SK-N-SH (cell line): ENCODE measurements around the gene MEIG1. TPM values are rescaled to one million over a fixed set of nuclear protein-coding genes. Genes with fewer than 3 reads are reported as not detected.

Experiments
- CTCF ChIA-PET: fragments of 300-600, 350-600 bp; formaldehyde crosslinking; extraction: SDS; loops from one replicate; lab custom pipeline; 2021; lab: Yijun Ruan, JAX
- POLR2A ChIA-PET: fragments of 350-600 bp; sonication (Branson Sonifier 250); formaldehyde crosslinking; extraction: SDS; loops from one replicate; lab custom pipeline; 2020; ENCODE audit warnings: antibody characterized with exemption, inconsistent platforms; lab: Yijun Ruan, JAX
- DNase-seq: peaks from one replicate; pipeline ENCODE4 v3.0.0; 2012
- H2AFZ ChIP-seq: fragments of 200-600 bp; sonication (generic); 2 replicates; pipeline ENCODE4 v1.8.1; 2016; ENCODE audit warnings: antibody characterized with exemption, mild to moderate bottlenecking, low read depth
- H3F3A ChIP-seq: fragments of 200-600 bp; sonication (generic); replicated peaks from 2 replicates; pipeline ENCODE3; 2016; ENCODE audit warnings: antibody characterized with exemption, mild to moderate bottlenecking; ENCODE audit not compliant: insufficient read depth
- H3K27ac ChIP-seq, 2 experiments: fragments of 200-500 bp in 1 of 2; fragments of 200-600 bp in 1 of 2; sonication (Bioruptor generic) in 1 of 2; sonication (generic), shearing (Covaris generic) in 1 of 2; 2 replicates each; pipeline versions ENCODE4 v1.5.1 to v1.6.1; 2014 to 2016; ENCODE audit warnings: low read depth in 2 of 2, inconsistent platforms in 1 of 2, low read length in 1 of 2, mild to moderate bottlenecking in 1 of 2, mixed read lengths in 1 of 2
- H3K27me3 ChIP-seq: fragments of 200-600 bp; sonication (generic), shearing (Covaris generic); 2 replicates; pipeline ENCODE4 v1.6.1; 2016; ENCODE audit warnings: mixed run types; ENCODE audit not compliant: insufficient read depth
- H3K36me3 ChIP-seq, 2 experiments: fragments of 200-500 bp in 1 of 2; fragments of 200-600 bp in 1 of 2; sonication (Bioruptor generic) in 1 of 2; sonication (generic) in 1 of 2; replicated peaks in 1 of 2; 2 replicates each; pipeline versions ENCODE3 to v1.5.1; 2014 to 2016; ENCODE audit warnings: low read length in 1 of 2, mild to moderate bottlenecking in 1 of 2; ENCODE audit not compliant: insufficient read depth in 2 of 2, control insufficient read depth in 1 of 2
- H3K4me1 ChIP-seq, 2 experiments: fragments of 200-500 bp in 1 of 2; fragments of 200-600 bp in 1 of 2; sonication (Bioruptor generic) in 1 of 2; sonication (generic), shearing (Covaris generic) in 1 of 2; 2 replicates each; pipeline versions ENCODE4 v1.5.1 to v1.6.1; 2014 to 2016; ENCODE audit warnings: low read depth in 1 of 2, low read length in 1 of 2, mixed run types in 1 of 2; ENCODE audit not compliant: insufficient read depth in 2 of 2, control insufficient read depth in 1 of 2
- H3K4me2 ChIP-seq: fragments of 200-600 bp; sonication (generic), shearing (Covaris generic); 2 replicates; pipeline ENCODE4 v1.6.1; 2017; ENCODE audit warnings: mixed run types
- H3K4me3 ChIP-seq, 2 experiments: fragments of 200-500 bp in 1 of 2; fragments of 200-600 bp in 1 of 2; sonication (Bioruptor generic) in 1 of 2; sonication (generic), shearing (Covaris generic) in 1 of 2; 2 replicates each; pipeline versions ENCODE4 v1.5.1 to v1.8.1; 2014 to 2016; ENCODE audit warnings: low read depth in 2 of 2, inconsistent platforms in 1 of 2, low read length in 1 of 2, mild to moderate bottlenecking in 1 of 2, mixed read lengths in 1 of 2, moderate library complexity in 1 of 2
- H3K79me2 ChIP-seq: fragments of 200-600 bp; sonication (generic); 2 replicates; pipeline ENCODE4 v1.8.1; 2017; ENCODE audit warnings: mild to moderate bottlenecking; ENCODE audit not compliant: insufficient read depth
- H3K9ac ChIP-seq: fragments of 200-600 bp; sonication (generic); 2 replicates; pipeline ENCODE4 v1.6.1; 2017; ENCODE audit warnings: mixed run types
- H3K9me2 ChIP-seq: fragments of 200-600 bp; sonication (generic); 2 replicates; pipeline ENCODE4 v1.6.1; 2017; ENCODE audit warnings: mixed run types
- H3K9me3 ChIP-seq: fragments of 200-600 bp; sonication (generic); 2 replicates; pipeline ENCODE4 v1.6.1; 2017; ENCODE audit warnings: mixed run types, mild to moderate bottlenecking, moderate library complexity
- H4K20me1 ChIP-seq: fragments of 200-600 bp; sonication (generic); 2 replicates; pipeline ENCODE4 v1.6.1; 2017; ENCODE audit warnings: mild to moderate bottlenecking, mixed run types; ENCODE audit not compliant: insufficient read depth
- CTCF ChIP-seq: fragments of 200-600 bp; sonication (generic); IDR thresholded peaks from 2 replicates; pipeline ENCODE4 v1.6.1; 2017; ENCODE audit warnings: antibody characterized with exemption, mild to moderate bottlenecking, moderate library complexity
- ELF1 ChIP-seq: IDR thresholded peaks from 2 replicates; pipeline ENCODE4 v1.4.0; 2012
- EZH2phosphoT487 ChIP-seq: fragments of 200-600 bp; sonication (generic); IDR thresholded peaks from 2 replicates; pipeline ENCODE4 v1.6.1; 2017; ENCODE audit warnings: low read depth, mixed run types, mild to moderate bottlenecking, antibody characterized with exemption, moderate library complexity, borderline replicate concordance
- FOSL2 ChIP-seq: IDR thresholded peaks from 2 replicates; pipeline ENCODE4 v1.4.0; 2012; ENCODE audit warnings: low read depth, mild to moderate bottlenecking, moderate library complexity, borderline replicate concordance
- GATA2 ChIP-seq: sonication (generic); formaldehyde crosslinking; IDR thresholded peaks from 2 replicates; pipeline ENCODE4 v1.5.0; 2020; ENCODE audit warnings: mild to moderate bottlenecking, missing genetic modification reagents
- MEF2A ChIP-seq: IDR thresholded peaks from 2 replicates; pipeline ENCODE4 v1.4.0; 2012; ENCODE audit warnings: low read depth, borderline replicate concordance
- MXI1 ChIP-seq: IDR thresholded peaks from 2 replicates; pipeline ENCODE4 v1.6.1; 2012; ENCODE audit warnings: mild to moderate bottlenecking, low read depth, low read length, improper control_type of control experiment
- REST ChIP-seq: IDR thresholded peaks from 2 replicates; pipeline ENCODE4 v1.6.1; 2012; ENCODE audit warnings: mild to moderate bottlenecking, low read depth, low read length, moderate library complexity
- SIN3A ChIP-seq: IDR thresholded peaks from 2 replicates; pipeline ENCODE4 v1.6.1; 2012; ENCODE audit warnings: low read depth, mild to moderate bottlenecking, low read length, moderate library complexity, borderline replicate concordance
- TAF1 ChIP-seq: IDR thresholded peaks from 2 replicates; pipeline ENCODE4 v1.6.1; 2012; ENCODE audit warnings: low read depth, mild to moderate bottlenecking, low read length, moderate library complexity, borderline replicate concordance
- TEAD4 ChIP-seq: IDR thresholded peaks from 2 replicates; pipeline ENCODE4 v1.4.0; 2012; ENCODE audit warnings: mild to moderate bottlenecking, borderline replicate concordance; ENCODE audit not compliant: insufficient read depth
- USF2 ChIP-seq: fragments of 150-350 bp; IDR thresholded peaks from 2 replicates; pipeline ENCODE4 v1.6.1; 2017; ENCODE audit warnings: antibody characterized with exemption, low read length, low read depth, borderline replicate concordance
- YY1 ChIP-seq: IDR thresholded peaks from 2 replicates; pipeline ENCODE4 v1.4.0; 2012; ENCODE audit warnings: low read depth, mild to moderate bottlenecking
- WGBS: methylation state at CpG from one replicate; pipeline ENCODE4 v1.1.6; 2017; ENCODE audit warnings: low lambda C conversion rate; 5-methylcytosine and 5-hydroxymethylcytosine counted together
- polyA plus RNA-seq, 3 experiments: library from polyadenylated mRNA; depleted of rRNA; stranded (reverse); fragments of >200 nt; gene quantifications; 2 replicates each; pipeline ENCODE4 v1.2.3, GENCODE V29; 2012

The MEIG1 gene
- polyA plus RNA-seq, 1 of the 3 experiments (the other 2 are of a cell fraction), result 0.43 TPM

- TF ChIP-seq USF2 (no peak), EZH2phosphoT487 (no peak), YY1 (peak; percentile 56), REST (no peak), ELF1 (peak; percentile 71), GATA2 (CRISPR knock-in tag) (no peak), SIN3A (no peak; the same call in 1 of the 2 replicates), MXI1 (no peak)
Measured at GRCh38 chr10:14959221-14960057, at the start of gene MEIG1 (continued).

- Histone ChIP-seq H3K4me3 (no peak overlapping the region), H3K36me3 (peaks cover 69 to 94% of the 10 kb centered on the region in 2 experiments), H3K27me3 (no peaks in the 10 kb centered on the region), H3F3A (peaks cover 14% of the 10 kb centered on the region), H3K4me1 (no peaks in the 10 kb centered on the region), H2AFZ (no peak overlapping the region), H3K9ac (no peak overlapping the region), H3K27ac (no peak overlapping the region), H4K20me1 (no peaks in the 10 kb centered on the region), H3K4me2 (no peak overlapping the region), H3K79me2 (peaks cover 19% of the 10 kb centered on the region; the same call in 1 of the 2 replicates), H3K9me2 (no peaks in the 10 kb centered on the region; the same call in 1 of the 2 replicates), H3K9me3 (no peaks in the 10 kb centered on the region)
- no peak for DNase-seq
- 95% methylated on average over 4 of the region's 4 CpGs for WGBS
- CTCF ChIA-PET, result interaction anchor here (0.6 kb wide), 1 partner anchor 577 kb away, joined by 3 read pairs; no protein-coding TSS in a partner anchor
- POLR2A ChIA-PET, result no interaction called here
- TF ChIP-seq TEAD4, result no peak
- TF ChIP-seq CTCF, result no peak
- TF ChIP-seq TAF1, result no peak
- TF ChIP-seq FOSL2, result no peak
- no peak for TF ChIP-seq MEF2A
- no peak for TF ChIP-seq ELF1
Measured at GRCh38 chr10:14910953-14911352, 48.2 kb upstream of the MEIG1 start.
